ENCODE data around the gene KLF11. TPM values are rescaled to one million over a fixed set of nuclear protein-coding genes. Genes with fewer than 3 reads are reported as not detected.

KLF11 gene
- total and polyA plus RNA-seq, 9 of the 15 experiments (the other 6 are each of a cell fraction or from before 2014, with no cell fraction given), result 2.1 to 13.4 (median 6.5) TPM

GRCh38 chr2:10028407-10028987 lies 14.9 kb upstream of the KLF11 start:
- Histone ChIP-seq H4K20me1 (replicated peaks; ENCODE audit: control insufficient read depth, insufficient read depth, low read length) (no peaks in the 10 kb centered on the region), H3K4me1 (replicated peaks in 1 of 2; ENCODE audit: control insufficient read depth in 2 of 2, insufficient read depth in 2 of 2, low read length in 2 of 2) (peaks cover 29 to 53% of the 10 kb centered on the region in 2 experiments), H2AFZ (ENCODE audit: low read depth, low read length) (peak overlapping the region; percentile 89), H3K27me3 (ENCODE audit: control insufficient read depth in 2 of 2, insufficient read depth in 2 of 2, low read length in 2 of 2) (no peaks in the 10 kb centered on the region; a peak in 1 of 5 replicates), H3K4me3 (peak overlapping the region; percentile 47; the same call in 1 of the 2 replicates), H3K27ac (ENCODE audit: extremely low read depth, low read depth, low read length) (peak overlapping the region; percentile 96), H3K9me1 (ENCODE audit: control insufficient read depth, insufficient read depth, low read length) (no peaks in the 10 kb centered on the region), H3K4me2 (ENCODE audit: insufficient read depth, low read length) (peak overlapping the region; percentile 97), H3K9me3 (replicated peaks; ENCODE audit: control insufficient read depth, insufficient read depth, low read depth, low read length) (no peaks in the 10 kb centered on the region), H3K79me2 (ENCODE audit: control insufficient read depth, insufficient read depth, low read length) (peaks cover 41% of the 10 kb centered on the region), H3K36me3 (ENCODE audit: control insufficient read depth, insufficient read depth, low read length) (no peaks in the 10 kb centered on the region), H3K9ac (ENCODE audit: insufficient read depth in 1 of 2, low read depth in 2 of 2, low read length in 2 of 2) (peak overlapping the region; percentile 91 to 96)
- CTCF ChIA-PET (ENCODE audit: low intra/inter-chr PET ratio), result no interaction called here
- in situ Hi-C loops (cut with MboI), result no loop called here
- peak; percentile 78 for FAIRE-seq
- peak in 3 of 4 experiments; percentile 30 to 52 (median 31) for DNase-seq (ENCODE audit: extremely low read depth in 1 of 4, low spot score in 3 of 4)
- POLR2A ChIA-PET, result interaction anchor here (0.6 to 2.3 kb wide), 10 partner anchors 9 to 279 kb away, joined by 3 to 18 read pairs (median 5); partner anchors contain the start of gene KLF11
- BruUV-seq (replicated peaks), result no TSS peak
- WGBS (ENCODE audit: insufficient coverage, low coverage, missing lambda C conversion rate), result 43% methylated on average over 14 of the region's 16 CpGs
- intact Hi-C loops (cut with micrococcal nuclease), result no loop called here
- peak; percentile 8 for ATAC-seq
- TF ChIP-seq DEAF1 (CRISPR knock-in tag; IDR thresholded peaks at IDR 0.05) (peak; percentile 44; the same call in 1 of the 2 replicates), CTCF (IDR thresholded peaks at IDR 0.05 in 2 of 3, conservative IDR thresholded peaks at IDR 0.05 in 1 of 3; ENCODE audit: insufficient read depth in 2 of 3, low read depth in 1 of 3, low read length in 3 of 3) (peak in 2 of 3 experiments; percentile 41 to 55; a peak in 3 of 6 replicates), ZNF717 (CRISPR knock-in tag; IDR thresholded peaks at IDR 0.05) (no peak), CEBPB (tag; IDR thresholded peaks at IDR 0.05) (0 out of 2 replicates have a peak, but pooled peaks have one; percentile 13), GABPB1 (CRISPR knock-in tag; IDR thresholded peaks at IDR 0.05) (no peak), KLF13 (tag; IDR thresholded peaks at IDR 0.05; ENCODE audit: borderline replicate concordance, low read depth) (no peak), NKRF (IDR thresholded peaks at IDR 0.05; ENCODE audit: borderline replicate concordance) (no peak), ZNF232 (CRISPR knock-in tag; IDR thresholded peaks at IDR 0.05) (no peak), CSDE1 (IDR thresholded peaks at IDR 0.05) (no peak), RAD21 (CRISPR knock-in tag; conservative IDR thresholded peaks at IDR 0.05 in 1 of 2, IDR thresholded peaks at IDR 0.05 in 1 of 2) (peak; percentile 44 to 54), NCOA6 (IDR thresholded peaks at IDR 0.05) (no peak), E2F4 (CRISPR knock-in tag; IDR thresholded peaks at IDR 0.05; ENCODE audit: low read depth) (no peak), ZNF140 (CRISPR knock-in tag; IDR thresholded peaks at IDR 0.05) (no peak), TEAD4 (IDR thresholded peaks at IDR 0.05; ENCODE audit: low read length) (no peak), TEAD4 (CRISPR knock-in tag; IDR thresholded peaks at IDR 0.05; ENCODE audit: borderline replicate concordance) (no peak), RBM39 (optimal IDR thresholded peaks at IDR 0.05; ENCODE audit: low read depth, low read length) (no peak)
